NCI-H2029 treated with DMSO at 0.1 percent for 48 hours (cell line): ENCODE measurements around the gene TMEM270.
"Not testable (repeated sequence)": the region's sequence is repeated elsewhere in the genome, so short reads cannot be mapped to it uniquely, and the experiment has no call there.

Source experiments
- DNase-seq: peaks from one replicate; lab custom pipeline; 2025; lab: John Stamatoyannopoulos, UW

Gene TMEM270

DNA sequence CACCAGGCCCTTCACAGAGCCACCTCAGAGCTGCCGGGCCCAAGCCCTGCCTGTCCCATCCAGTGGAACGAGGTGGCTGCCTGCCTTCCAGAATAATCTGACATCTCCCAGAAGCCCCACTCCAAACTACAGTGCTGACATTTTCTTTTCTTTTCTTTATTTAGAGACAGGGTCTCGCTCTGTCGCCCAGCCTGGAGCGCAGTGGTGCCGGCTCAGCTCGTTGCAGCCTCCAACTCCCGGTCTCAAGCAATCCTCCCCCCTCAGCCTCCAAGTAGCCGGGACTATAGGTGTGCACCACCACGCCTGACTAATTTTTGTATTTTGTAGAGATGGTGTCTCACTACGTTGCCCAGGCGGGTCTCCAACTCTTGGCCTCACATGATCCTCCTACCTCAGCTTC lies 346 bp downstream of the TMEM270 start:
- DNase-seq: no peak

- DNase-seq: no peak
These were observed 4.2 kb downstream of the TMEM270 start for GRCh38 chr7:73864981-73865711.

- DNase-seq: no peak
These were observed 4.9 kb downstream of the TMEM270 start for GRCh38 chr7:73865738-73866445.

GRCh38 chr7:73866446-73866767 lies 5.4 kb downstream of the TMEM270 start:
- no peak for DNase-seq

- no peak for DNase-seq
These were observed 8.2 kb downstream of the TMEM270 start for GRCh38 chr7:73869011-73869798.

- no peak for DNase-seq
These were observed 9.1 kb downstream of the TMEM270 start for GRCh38 chr7:73870041-73870492.

DNA sequence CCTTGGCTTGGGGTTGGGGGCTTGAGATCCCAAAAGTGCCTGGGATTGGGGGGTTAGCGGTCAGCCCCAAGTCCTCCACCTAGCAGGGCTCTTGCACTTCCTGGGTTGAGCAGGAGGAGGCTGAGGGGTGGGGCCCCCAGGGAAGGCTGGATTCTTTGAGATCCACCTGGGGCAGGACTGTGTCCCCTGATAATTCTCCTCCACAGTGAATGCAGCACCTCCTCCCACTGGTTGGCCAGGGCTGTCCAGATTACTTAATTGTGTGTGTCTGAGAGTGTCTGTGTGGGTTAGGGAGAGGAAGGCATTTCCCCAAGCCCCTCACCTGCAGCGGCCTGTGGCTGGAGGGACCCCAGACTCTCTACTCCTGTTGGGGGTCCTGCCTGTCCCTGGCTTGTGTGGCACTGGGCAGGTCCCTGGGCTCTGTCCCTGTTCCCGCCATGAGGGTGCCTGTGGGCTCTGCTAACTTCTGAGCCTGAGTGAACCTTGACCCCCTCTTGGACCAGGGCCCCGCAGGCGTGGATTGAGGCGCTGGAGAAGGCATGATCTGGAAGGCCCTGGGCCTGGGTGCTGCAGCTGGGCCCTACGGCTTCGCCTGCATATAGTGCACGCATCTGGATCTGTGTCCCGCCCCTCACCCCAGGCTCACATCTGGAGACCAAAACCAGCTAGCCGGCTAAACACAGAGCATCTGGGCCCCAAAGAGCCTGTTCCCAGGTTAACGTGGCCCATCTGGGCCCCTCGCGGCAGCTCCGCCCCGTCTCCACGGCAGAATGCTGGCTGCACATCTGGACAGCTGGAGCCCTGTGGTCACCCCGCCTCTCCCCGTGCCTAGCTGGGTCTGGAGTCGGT lies 10.4 kb downstream of the TMEM270 start:
- DNase-seq: no peak

GRCh38 chr7:73872056-73872908 lies 11.3 kb downstream of the TMEM270 start:
- no peak for DNase-seq

DNA sequence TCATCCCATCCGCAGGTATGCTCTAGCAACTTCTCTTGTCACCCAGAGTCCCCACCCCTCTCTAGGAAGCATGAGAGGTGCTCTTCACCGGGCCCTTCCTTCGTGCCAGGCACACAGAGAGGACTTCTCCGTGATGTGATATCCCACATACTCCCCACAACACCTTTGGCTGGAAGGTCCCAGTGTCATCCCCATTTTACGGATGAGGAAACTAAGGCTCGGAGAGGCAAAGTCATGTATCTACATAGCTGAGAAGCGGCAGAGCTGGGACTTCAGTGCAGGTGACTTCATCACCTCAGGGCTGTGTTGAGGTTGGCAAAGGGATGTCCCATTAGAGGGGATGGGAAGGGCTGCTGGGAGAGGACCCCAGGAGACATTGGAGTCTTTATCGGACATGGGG lies 15.4 kb downstream of the TMEM270 start:
- no peak for DNase-seq

DNA sequence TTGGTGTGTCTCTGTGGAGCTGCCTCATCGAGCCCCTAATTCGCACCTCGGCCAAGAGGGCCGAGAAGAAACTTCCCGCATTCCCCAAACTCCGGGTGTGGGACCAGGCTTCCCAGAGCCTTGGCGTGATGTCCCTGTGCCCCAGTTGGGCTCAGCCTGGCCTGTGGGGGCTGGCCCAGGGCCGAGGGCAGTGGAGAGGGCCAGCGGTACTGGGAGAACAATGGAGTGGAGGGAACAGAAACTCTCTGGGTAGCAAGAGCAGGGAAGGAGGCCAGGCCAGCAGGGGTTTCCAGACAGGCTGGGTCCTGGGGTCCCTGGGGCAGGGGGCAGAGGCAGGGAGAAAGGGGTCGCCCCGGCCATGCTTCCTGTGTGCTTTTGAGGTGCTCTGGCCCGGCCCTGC lies 16.0 kb downstream of the TMEM270 start:
- no peak for DNase-seq

GRCh38 chr7:73879977-73880681 lies 19.2 kb downstream of the TMEM270 start:
- no peak for DNase-seq

DNA sequence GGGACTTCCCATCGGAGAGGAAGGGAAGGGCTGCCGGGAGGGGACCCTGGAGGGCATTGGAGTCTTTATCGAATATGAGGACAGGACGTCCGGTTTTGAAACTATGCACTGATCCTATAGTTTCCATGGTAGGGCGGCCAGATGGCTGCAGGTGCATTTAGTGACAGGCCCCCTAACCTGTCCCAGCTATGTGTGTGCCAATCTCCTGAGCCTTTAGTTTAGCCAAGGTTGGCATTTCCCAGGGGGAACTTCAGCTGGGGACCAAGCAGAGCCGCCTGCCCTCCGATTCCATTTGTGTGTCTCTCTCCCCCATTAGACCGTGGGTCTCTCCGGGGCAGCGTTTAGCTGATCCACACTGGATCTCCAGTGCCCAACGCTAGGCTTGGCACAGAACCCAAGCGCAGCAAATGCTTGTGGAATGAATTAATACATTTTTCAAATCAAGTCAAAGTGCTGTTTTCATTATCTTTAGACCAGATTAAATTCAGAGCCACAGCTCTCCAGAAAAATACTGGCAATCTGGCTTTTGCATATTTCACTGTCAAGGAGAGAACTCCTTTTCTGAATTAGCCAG lies 19.9 kb downstream of the TMEM270 start:
- DNase-seq: no peak

DNA sequence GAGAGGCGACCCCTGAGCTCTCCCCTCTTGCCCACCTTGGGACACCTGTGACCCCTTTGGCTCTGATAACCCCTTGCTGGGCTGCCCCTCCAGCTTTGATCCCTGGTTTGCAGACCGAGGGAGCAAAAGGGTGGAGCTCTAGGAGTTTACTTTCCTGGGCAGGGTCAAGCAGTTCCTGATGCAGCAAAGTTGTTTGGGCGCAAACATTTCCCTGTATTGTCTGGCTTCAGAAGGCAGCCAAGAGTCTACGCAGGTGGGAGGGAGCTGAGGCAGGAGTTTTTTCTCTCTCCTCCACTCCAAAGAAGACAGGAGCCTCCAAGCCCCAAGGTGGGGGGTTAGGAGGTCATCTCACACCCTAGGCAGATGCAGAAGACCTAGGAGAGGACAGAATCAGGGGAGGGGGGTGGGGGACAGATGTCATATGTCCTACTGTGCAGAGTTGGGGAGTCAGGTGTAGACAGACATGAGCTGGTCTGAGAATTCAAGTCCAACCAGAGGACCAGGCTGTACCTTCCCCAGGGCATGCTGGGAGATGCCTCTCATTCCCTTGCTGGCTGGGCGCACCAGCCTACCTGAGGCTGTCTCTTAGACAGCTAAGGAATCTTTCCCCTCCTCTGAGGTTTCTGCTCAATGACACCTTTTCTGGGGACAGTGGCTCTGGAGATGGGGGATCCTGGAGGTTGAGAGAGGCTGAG lies 20.5 kb downstream of the TMEM270 start:
- DNase-seq: no peak

- no peak for DNase-seq
These were observed 21.1 kb downstream of the TMEM270 start for GRCh38 chr7:73882047-73882402.

- not testable (repeated sequence) for DNase-seq
These were observed 24.0 kb downstream of the TMEM270 start for GRCh38 chr7:73884867-73885422.

GRCh38 chr7:73885433-73885974 lies 24.5 kb downstream of the TMEM270 start:
- no peak for DNase-seq

- DNase-seq: no peak
These were observed 25.2 kb downstream of the TMEM270 start for GRCh38 chr7:73885975-73886798.

GRCh38 chr7:73887762-73888161 lies 26.8 kb downstream of the TMEM270 start:
- DNase-seq: no peak
